ENCODE data around the gene IFT27. TPM values are rescaled to one million over a fixed set of nuclear protein-coding genes. Genes with fewer than 3 reads are reported as not detected.
A peak's percentile ranks its signal among the peaks of the same experiment; 100 is the strongest.

IFT27 gene
- total and polyA plus RNA-seq, 2 of the 4 experiments (the other 2 are of a cell fraction), result 14.5 to 26.9 TPM

GRCh38 chr22:36773935-36774334, 2.0 kb downstream of the IFT27 start:
- DNase-seq, result peak; percentile 49
- Histone ChIP-seq H4K20me1 (ENCODE audit: insufficient read depth, low read length) (no peaks in the 10 kb centered on the region), H4K5ac (ENCODE audit: low read depth, low read length) (no peak overlapping the region), H4K91ac (ENCODE audit: insufficient read depth, low read depth, low read length) (no peak overlapping the region), H3K18ac (ENCODE audit: low read depth, low read length) (no peak overlapping the region), H3K27ac (ENCODE audit: insufficient read depth, low read length) (no peak overlapping the region), H2BK20ac (ENCODE audit: low read depth, low read length) (no peak overlapping the region), H2BK15ac (ENCODE audit: low read depth, low read length) (no peak overlapping the region), H4K8ac (ENCODE audit: low read depth in 2 of 2, low read length in 2 of 2) (no peak overlapping the region), H3K79me1 (ENCODE audit: low read depth in 1 of 2, low read length in 2 of 2) (peaks cover 12 to 18% of the 10 kb centered on the region in 2 experiments; a peak in 3 of 4 replicates), H2AK5ac (ENCODE audit: low read depth, low read length) (no peak overlapping the region), H2AFZ (replicated peaks; ENCODE audit: low read length, poor library complexity) (no peak overlapping the region), H3K27me3 (ENCODE audit: control insufficient read depth, insufficient read depth, low read length) (no peaks in the 10 kb centered on the region), H3K4me1 (ENCODE audit: control insufficient read depth, insufficient read depth, low read length) (peaks cover 6% of the 10 kb centered on the region), H3K9me3 (ENCODE audit: control insufficient read depth, insufficient read depth, low read length) (no peaks in the 10 kb centered on the region), H3K9me1 (ENCODE audit: insufficient read depth, low read length) (0 out of 2 replicates have a peak, but pooled peaks cover 3% of the 10 kb centered on the region), H3K36me3 (ENCODE audit: control insufficient read depth, insufficient read depth, low read length) (0 out of 2 replicates have a peak, but pooled peaks cover 2% of the 10 kb centered on the region), H2BK5ac (ENCODE audit: low read depth, low read length, poor library complexity, severe bottlenecking) (no peak overlapping the region), H3K4ac (ENCODE audit: low read depth, low read length) (no peak overlapping the region), H3K14ac (replicated peaks; ENCODE audit: low read depth, low read length) (no peak overlapping the region), H3K56ac (ENCODE audit: extremely low read depth, insufficient read depth, low read length) (no peak overlapping the region), H2BK120ac (ENCODE audit: low read depth, low read length) (no peak overlapping the region), H3K9ac (ENCODE audit: low read depth, low read length) (no peak overlapping the region), H3K4me2 (ENCODE audit: low read depth, low read length) (no peak overlapping the region), H3K23ac (ENCODE audit: low read depth, low read length) (no peak overlapping the region), H2AK9ac (replicated peaks; ENCODE audit: low read depth, low read length, poor library complexity) (no peak overlapping the region), H3K4me3 (ENCODE audit: insufficient read depth, low read depth, low read length) (no peak overlapping the region)
- no peak for ATAC-seq (ENCODE audit: low read depth)
- POLR2A ChIA-PET (ENCODE audit: unreplicated experiment), result interaction anchor here (0.7 kb wide), 1 partner anchor 386 kb away, joined by 4 read pairs; no protein-coding TSS in a partner anchor
- no peak for TF ChIP-seq FOS (IDR thresholded peaks at IDR 0.05; ENCODE audit: low read depth, low read length)
- TF ChIP-seq NFE2L2 (IDR thresholded peaks at IDR 0.05; ENCODE audit: low read depth, low read length), result 0 out of 2 replicates have a peak, but pooled peaks have one; percentile 29
- TF ChIP-seq RAD21 (IDR thresholded peaks at IDR 0.05; ENCODE audit: low read length), result peak; percentile 61
- TF ChIP-seq POLR2A (IDR thresholded peaks at IDR 0.05; ENCODE audit: low read depth, low read length), result no peak
- peak; percentile 20; the same call in 1 of the 2 replicates for TF ChIP-seq SMC3 (IDR thresholded peaks at IDR 0.05; ENCODE audit: low read depth, low read length)
- TF ChIP-seq BHLHE40 (IDR thresholded peaks at IDR 0.05; ENCODE audit: low read depth, low read length), result no peak
- TF ChIP-seq CTCF (conservative IDR thresholded peaks at IDR 0.05; ENCODE audit: low read depth, low read length), result peak; percentile 63
- no peak for TF ChIP-seq CHD1 (IDR thresholded peaks at IDR 0.05; ENCODE audit: low read depth, low read length)
- no peak for TF ChIP-seq RCOR1 (IDR thresholded peaks at IDR 0.05; ENCODE audit: insufficient replicate concordance, low read length)
- peak; percentile 43; the same call in 1 of the 2 replicates for TF ChIP-seq CEBPB (IDR thresholded peaks at IDR 0.05; ENCODE audit: low read depth, low read length)
- intact Hi-C loops (cut with micrococcal nuclease) (loop anchor here (1.0 kb wide), 1 partner anchor 228 kb away; no protein-coding TSS in a partner anchor), in situ Hi-C loops (cut with MboI; ENCODE audit: low sequenced_read_pairs) (loop anchor here (10.0 kb wide), 1 partner anchor 229 kb away; no protein-coding TSS in a partner anchor), dilution Hi-C loops (cut with HindIII; ENCODE audit: low sequenced_read_pairs, unreplicated experiment) (no loop called here)
- CTCF ChIA-PET, result interaction anchor here (0.8 to 2.3 kb wide), 3 partner anchors 17 to 227 kb away, joined by 3 to 10 read pairs (median 7); no protein-coding TSS in a partner anchor
- no TSS peak for BruUV-seq (replicated peaks)
- no CpG with 5 or more reads among the region's 3 CpGs for WGBS, 2 experiments (ENCODE audit: extremely low coverage in 2 of 2, insufficient read length in 1 of 2)

Measured in IMR-90 (cell line).